ENCODE data around the gene ASCC3. TPM values are rescaled to one million over a fixed set of nuclear protein-coding genes. Genes with fewer than 3 reads are reported as not detected.

ASCC3 gene
- total and polyA plus RNA-seq, 2 donors (not counting 3 experiments of a cell fraction or from before 2014, with no cell fraction given), result 15.7 to 57.2 TPM

- Histone ChIP-seq H3K9ac (replicated peaks; ENCODE audit: extremely low read depth, insufficient read depth, low read length) (no peak overlapping the region), H3K79me2 (ENCODE audit: control insufficient read depth, insufficient read depth, low read length) (no peaks in the 10 kb centered on the region), H2AFZ (ENCODE audit: low read depth, low read length) (no peak overlapping the region), H3K4me1 (ENCODE audit: control insufficient read depth, extremely low read depth, insufficient read depth, low read length) (peaks cover 4% of the 10 kb centered on the region), H3K4me2 (ENCODE audit: insufficient read depth, low read length) (no peak overlapping the region), H3K9me3 (replicated peaks; ENCODE audit: control insufficient read depth, insufficient read depth, low read length) (no peaks in the 10 kb centered on the region), H3K4me3 (replicated peaks in 1 of 3; ENCODE audit: insufficient read depth in 1 of 3, low read depth in 1 of 3, low read length in 3 of 3) (no peak overlapping the region), H3K27ac (ENCODE audit: insufficient read depth, low read depth, low read length) (no peak overlapping the region), H3K27me3 (ENCODE audit: control insufficient read depth in 2 of 2, insufficient read depth in 2 of 2, low read length in 2 of 2) (no peaks in the 10 kb centered on the region), H3K36me3 (ENCODE audit: control insufficient read depth in 2 of 2, extremely low read depth in 1 of 2, insufficient read depth in 2 of 2, low read length in 2 of 2) (no peaks in the 10 kb centered on the region), H4K20me1 (replicated peaks; ENCODE audit: control insufficient read depth, extremely low read depth, insufficient read depth, low read length) (no peaks in the 10 kb centered on the region), H3K9me1 (replicated peaks; ENCODE audit: control insufficient read depth, extremely low read depth, insufficient read depth, low read length) (peaks cover 3% of the 10 kb centered on the region)
- BruUV-seq (replicated peaks), result no TSS peak
- dilution Hi-C loops (cut with MboI; ENCODE audit: extremely low pct_ligation_motif_present, low sequenced_read_pairs), result no loop called here
- intact Hi-C loops (cut with micrococcal nuclease), result loop anchor here (5.0 kb wide), 2 partner anchors 617 to 857 kb away; no protein-coding TSS in a partner anchor
- ChIA-PET CTCF (no interaction called here), POLR2A (no interaction called here)
- no peak for DNase-seq (ENCODE audit: low read depth, low spot score)
- no peak for TF ChIP-seq FOS (IDR thresholded peaks at IDR 0.05; ENCODE audit: borderline replicate concordance, insufficient read depth, low read length)
- no peak for TF ChIP-seq MYC (IDR thresholded peaks at IDR 0.05; ENCODE audit: low read depth, low read length)
- TF ChIP-seq JUN (IDR thresholded peaks at IDR 0.05; ENCODE audit: borderline replicate concordance, insufficient read depth, insufficient read length, low read depth), result no peak
- no peak for TF ChIP-seq POLR2AphosphoS5 (IDR thresholded peaks at IDR 0.05; ENCODE audit: insufficient read depth, low read depth, low read length)
- TF ChIP-seq CTCF (IDR thresholded peaks at IDR 0.05; ENCODE audit: extremely low read depth in 1 of 2, insufficient read depth in 1 of 2, low read depth in 1 of 2, low read length in 2 of 2), result no peak
- no peak for TF ChIP-seq MAX (IDR thresholded peaks at IDR 0.05; ENCODE audit: insufficient read depth, insufficient read length)
- TF ChIP-seq EZH2 (IDR thresholded peaks at IDR 0.05; ENCODE audit: borderline replicate concordance, low read depth, low read length, severe bottlenecking), result no peak
- TF ChIP-seq GATA2 (IDR thresholded peaks at IDR 0.05; ENCODE audit: insufficient read depth, insufficient read length, low read depth, low read length), result no peak
- no peak for TF ChIP-seq POLR2A (IDR thresholded peaks at IDR 0.05; ENCODE audit: low read depth, low read length)
- no peak for FAIRE-seq
These were observed 156.9 kb downstream of the ASCC3 start for GRCh38 chr6:100724222-100724621.
